ENCODE data around the gene ARHGEF16.

Gene ARHGEF16

GRCh38 chr1:3482378-3482849 lies 27.9 kb downstream of the ARHGEF16 start:
- peak; percentile 83 for DNase-seq (ENCODE audit: low read depth)

GRCh38 chr1:3483380-3483779 lies 28.9 kb downstream of the ARHGEF16 start:
- DNase-seq (ENCODE audit: low read depth), result no peak

DNA sequence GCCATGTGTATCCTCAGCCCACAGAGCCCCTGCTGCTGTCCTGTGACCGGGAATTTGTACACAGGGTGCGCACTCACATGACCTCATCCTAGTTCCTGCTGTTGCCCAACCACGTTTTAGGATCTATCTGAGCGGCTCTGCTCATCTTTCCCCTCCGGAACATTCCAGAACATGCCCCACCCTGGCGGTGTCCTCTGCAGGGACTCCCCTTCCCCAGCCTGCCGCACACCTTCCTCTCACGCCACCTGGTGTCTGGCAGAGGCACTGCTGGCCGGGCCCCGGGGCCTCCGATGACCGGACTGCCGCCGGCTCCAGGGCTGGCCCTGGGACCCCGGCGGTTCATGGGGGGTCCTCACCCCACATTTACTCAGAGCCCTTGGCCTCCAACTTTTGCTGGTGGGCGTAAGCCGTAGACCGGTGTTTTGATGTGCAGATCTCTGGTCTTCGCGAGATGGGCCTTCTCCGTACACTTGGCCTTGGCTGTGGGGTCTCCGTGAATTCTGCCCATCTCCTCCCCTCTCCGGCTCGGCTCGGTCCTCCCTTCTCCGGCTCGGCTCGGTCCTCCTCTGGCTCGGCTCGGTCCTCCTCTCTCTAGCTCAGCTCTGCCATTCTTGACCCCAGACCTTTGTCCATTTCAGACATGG lies 29.5 kb downstream of the ARHGEF16 start:
- peak; percentile 35 for DNase-seq (ENCODE audit: low read depth)

- no peak for DNase-seq (ENCODE audit: low read depth)
Measured at GRCh38 chr1:3485016-3485415, 30.6 kb downstream of the ARHGEF16 start.

DNA sequence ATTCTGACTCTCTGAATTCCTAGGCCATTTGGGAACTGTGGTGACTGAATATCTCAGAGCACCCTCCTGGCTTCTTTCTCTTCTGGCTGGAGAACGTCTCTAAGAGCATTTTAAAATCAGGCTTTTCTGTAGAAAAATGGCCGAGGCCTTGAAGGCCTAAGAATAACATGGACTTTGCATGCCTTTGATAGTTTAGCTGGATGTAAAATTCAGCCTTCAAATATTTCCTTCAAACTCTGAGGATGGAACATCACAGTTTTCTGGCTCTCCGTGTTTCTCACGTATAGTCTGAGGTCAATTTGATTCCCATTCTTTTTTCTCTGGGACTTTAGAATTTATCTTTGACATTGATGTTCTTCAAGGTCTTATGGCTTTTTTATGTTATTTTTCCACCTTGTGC lies 34.0 kb downstream of the ARHGEF16 start:
- DNase-seq (ENCODE audit: low read depth), result no peak

GRCh38 chr1:3490046-3490745 lies 35.7 kb downstream of the ARHGEF16 start:
- no peak for DNase-seq (ENCODE audit: low read depth)

DNA sequence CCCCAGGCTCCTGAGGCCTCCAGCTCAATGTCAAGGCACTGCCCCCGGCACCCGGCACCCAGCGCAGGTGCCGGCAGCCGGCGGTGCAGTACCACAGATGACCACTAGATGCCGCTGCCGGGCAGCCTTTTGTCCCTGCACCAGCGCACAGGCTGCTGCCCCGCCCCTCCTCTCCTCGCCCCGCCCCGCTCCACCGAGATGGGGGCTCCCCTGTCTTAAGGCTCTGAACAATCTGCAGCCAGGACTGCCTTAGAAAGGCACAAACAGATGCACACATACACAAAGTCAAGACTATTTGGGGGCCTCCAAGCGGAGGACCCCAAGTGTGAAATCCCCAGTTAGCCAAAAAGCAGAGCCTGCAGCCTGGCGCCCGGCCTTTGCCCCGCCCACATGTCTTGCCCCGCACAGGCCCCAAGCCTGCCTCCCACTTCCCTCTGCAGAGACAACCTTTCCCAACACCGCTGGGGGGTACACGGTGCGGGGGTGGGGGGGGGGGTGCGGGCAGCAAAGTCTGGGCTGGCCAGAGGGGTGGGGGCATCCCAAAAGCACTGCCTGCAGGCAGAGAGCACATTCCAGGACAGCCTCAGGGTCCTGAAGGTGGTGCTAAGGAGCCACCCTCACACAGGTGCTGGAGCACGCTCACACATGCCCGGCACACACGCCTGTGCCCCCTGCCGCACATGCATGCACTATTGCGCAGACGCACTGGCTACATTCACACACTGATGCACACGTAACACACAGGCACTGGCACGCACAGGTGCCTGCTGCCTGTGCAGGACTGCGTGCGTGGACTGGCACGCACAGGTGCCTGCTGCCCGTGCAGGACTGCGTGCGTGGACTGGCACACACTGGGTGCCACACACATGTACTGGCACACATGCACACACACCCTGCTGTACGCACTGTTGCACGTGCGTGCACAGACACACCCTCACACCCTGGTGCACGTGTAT lies 37.1 kb downstream of the ARHGEF16 start:
- DNase-seq (ENCODE audit: low read depth), result peak; percentile 58

- no peak for DNase-seq (ENCODE audit: low read depth)
Measured at GRCh38 chr1:3492545-3493246, 38.2 kb downstream of the ARHGEF16 start.

DNA sequence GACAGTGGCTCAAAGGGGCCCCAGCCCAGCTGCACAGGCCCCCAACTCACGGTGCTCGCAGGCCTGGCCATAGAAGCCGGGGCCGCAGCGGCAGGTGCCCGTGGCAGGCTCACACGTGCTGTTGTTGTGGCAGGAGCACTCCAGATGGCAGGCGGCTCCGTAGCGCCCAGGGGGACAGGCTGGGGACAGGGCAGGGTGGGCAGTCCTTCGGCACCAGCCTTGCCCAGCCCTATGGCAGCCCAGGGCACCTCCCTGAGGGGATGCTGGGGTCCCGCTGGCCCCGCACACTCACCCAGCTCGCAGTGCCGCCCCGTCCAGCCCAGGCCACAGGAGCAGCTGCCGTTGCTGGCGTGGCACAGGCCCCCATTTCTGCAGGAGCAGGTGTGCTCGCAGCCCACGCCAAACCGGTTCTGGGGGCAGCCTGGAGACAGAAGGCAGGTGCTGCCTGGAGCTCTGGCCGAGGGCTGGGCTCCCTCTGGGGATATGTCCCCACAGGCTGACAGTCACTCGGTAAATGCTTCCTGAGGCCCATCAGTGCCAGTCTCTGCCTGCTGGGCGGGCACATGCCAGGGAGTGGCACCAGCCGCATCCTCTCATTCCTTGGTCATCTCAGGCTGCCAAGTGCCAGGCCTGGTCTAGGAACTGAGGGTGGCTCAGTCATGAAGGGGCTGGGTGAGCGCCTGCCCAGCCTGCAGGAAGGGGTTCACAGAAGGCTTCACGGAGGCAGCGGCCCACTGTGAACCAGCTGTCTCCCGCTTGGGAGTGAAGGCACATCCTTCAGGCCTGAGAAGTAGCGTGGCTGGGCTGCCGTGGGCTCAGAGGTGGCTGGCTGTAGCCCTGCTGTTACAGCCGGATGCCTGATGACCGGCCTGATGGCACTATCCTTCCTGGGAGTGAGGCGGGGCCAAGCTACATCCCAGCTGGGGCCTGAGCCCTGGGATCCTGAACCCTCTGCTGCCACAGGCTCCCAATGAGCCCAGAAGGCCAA lies 40.1 kb downstream of the ARHGEF16 start:
- DNase-seq (ENCODE audit: low read depth), result no peak

- DNase-seq (ENCODE audit: low read depth), result peak; percentile 61
Measured at GRCh38 chr1:3495776-3496745, 41.6 kb downstream of the ARHGEF16 start.

DNA sequence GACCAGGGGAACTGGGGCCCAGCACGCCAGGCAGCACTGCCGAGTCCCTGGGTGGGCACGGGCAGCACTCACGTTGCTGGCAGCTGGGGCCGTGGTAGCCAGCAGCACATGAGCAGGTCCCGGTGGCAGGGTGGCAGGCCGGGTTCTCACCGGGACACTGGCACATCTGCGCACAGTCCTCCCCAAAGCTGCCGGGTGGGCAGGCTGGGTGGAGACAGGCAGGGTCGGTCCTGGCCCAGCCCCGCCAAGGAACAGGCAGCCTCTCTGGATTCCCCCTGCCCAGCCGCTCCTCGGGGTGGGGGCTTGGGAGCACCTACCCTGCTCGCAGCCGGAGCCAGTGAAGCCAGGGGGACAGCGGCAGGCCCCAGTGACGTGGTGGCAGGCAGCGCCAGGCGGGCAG lies 42.5 kb downstream of the ARHGEF16 start:
- no peak for DNase-seq (ENCODE audit: low read depth)

GRCh38 chr1:3497521-3497920 lies 43.1 kb downstream of the ARHGEF16 start:
- no peak for DNase-seq (ENCODE audit: low read depth)

DNA sequence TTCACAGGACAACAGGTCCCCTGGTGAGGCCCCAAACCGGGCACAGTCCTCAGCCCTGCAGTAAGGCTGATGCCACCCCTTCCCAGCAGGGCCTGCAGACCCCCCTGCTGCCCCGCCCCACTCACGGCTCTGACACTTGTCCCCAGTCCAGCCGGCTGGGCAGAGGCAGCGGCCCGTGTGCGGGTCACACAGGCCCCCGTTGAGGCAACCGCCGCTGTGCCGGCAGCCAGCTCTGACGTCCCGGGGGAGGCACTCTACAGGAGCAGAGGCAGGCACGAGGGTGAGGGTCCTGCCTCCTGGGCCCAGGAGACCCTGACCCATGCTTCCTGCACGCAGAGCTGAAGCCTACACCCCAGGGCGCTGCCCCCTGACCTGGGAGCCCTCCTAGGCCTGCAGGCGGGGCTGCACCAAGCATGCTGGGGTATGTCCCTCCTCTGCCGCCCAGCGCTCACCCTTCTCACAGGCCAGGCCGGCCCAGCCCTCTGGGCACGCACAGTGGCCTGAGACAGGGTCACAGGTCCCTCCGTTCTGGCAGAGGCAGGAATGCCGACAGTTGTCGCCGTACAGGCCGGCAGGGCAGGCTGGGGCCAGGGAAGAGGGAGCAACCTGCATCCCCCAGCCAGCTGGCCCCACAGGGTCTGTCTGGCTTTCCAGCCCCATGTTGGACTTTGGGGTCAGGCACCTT lies 43.9 kb downstream of the ARHGEF16 start:
- DNase-seq (ENCODE audit: low read depth), result no peak

DNA sequence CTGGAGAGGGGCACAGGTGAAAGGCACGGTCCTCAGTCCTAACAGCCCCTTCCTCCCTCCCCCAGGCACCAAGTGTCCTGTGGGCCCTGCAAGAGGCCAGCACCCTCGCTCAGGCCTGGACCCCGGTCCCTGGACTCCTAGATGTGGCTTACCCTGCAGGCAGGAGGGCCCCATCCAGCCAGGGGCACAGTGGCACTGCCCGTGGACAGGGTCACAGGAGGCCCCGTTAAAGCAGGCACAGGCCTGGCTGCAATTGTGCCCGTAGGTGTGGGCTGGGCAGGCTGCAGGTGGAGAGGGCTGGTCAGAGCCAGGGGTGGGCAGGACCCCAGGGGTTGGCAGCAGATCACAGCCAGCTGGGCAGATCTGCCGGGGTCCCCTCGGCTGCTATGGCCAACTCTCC lies 44.5 kb downstream of the ARHGEF16 start:
- no peak for DNase-seq (ENCODE audit: low read depth)

GRCh38 chr1:3499611-3500010 lies 45.1 kb downstream of the ARHGEF16 start:
- no peak for DNase-seq (ENCODE audit: low read depth)

- DNase-seq (ENCODE audit: low read depth), result no peak
Measured at GRCh38 chr1:3500265-3500835, 45.9 kb downstream of the ARHGEF16 start.

- DNase-seq (ENCODE audit: low read depth), result no peak
Measured at GRCh38 chr1:3501437-3501836, 47.0 kb downstream of the ARHGEF16 start.

DNA sequence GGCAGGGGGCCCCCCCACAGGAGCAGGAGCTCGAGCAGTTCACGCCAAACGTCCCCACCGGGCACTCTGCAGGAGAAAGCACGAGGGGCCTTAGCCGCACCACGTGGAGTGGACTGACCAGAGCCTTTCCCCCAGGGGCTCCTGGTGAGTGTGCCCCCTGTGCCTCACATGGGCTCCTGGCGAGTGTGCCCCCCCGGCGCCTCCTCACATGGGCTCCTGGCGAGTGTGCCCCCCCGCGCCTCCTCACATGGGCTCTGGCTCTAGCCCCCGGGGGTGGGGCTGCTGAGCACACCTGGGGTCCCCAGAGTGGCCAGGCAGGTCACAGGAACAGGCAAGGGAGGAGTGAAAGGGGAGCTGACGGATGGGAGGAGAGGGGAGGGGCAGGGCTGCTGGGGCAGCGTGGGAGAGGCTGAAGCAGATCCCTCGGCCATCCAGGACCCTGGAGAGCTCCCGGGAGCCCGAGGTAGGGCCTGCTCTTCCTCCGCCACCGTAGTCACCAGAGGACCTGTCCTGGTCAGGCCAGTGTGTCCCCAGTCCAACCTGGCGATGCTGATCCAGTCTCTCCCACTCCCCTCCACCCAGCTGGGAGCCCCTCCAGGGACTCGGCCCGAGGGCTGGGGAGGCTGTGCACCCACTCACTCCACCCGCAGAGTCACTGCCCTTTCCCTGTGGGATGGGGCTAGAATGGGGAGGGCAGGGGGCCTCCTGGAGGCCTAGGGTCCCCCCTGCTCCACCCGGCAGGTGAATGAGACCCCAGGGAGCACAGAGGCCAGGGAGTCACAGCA lies 47.6 kb downstream of the ARHGEF16 start:
- peak; percentile 38 for DNase-seq (ENCODE audit: low read depth)

Measured in ELR (cell line).